Measurements from ENCODE around the gene MBNL1.
A peak's percentile ranks its signal among the peaks of the same experiment; 100 is the strongest.

The MBNL1 gene

GRCh38 chr3:152496716-152497115 is 228.0 kb downstream of the MBNL1 start:
- Histone ChIP-seq H3K36me3 (ENCODE audit: control insufficient read depth, insufficient read depth, low read length) (no peaks in the 10 kb centered on the region), H3K4me3 (replicated peaks; ENCODE audit: low read depth, low read length) (no peak overlapping the region), H3K27me3 (replicated peaks; ENCODE audit: control insufficient read depth, insufficient read depth, low read length) (no peaks in the 10 kb centered on the region)
- no peak for TF ChIP-seq CTCF (IDR thresholded peaks at IDR 0.05; ENCODE audit: insufficient read depth, low read length, poor library complexity, severe bottlenecking)
- DNase-seq (ENCODE audit: extremely low read depth, insufficient read length), result no peak

- Histone ChIP-seq H3K4me3 (replicated peaks; ENCODE audit: low read depth, low read length) (peak overlapping the region; percentile 10; the same call in 1 of the 2 replicates), H3K36me3 (ENCODE audit: control insufficient read depth, insufficient read depth, low read length) (no peaks in the 10 kb centered on the region), H3K27me3 (replicated peaks; ENCODE audit: control insufficient read depth, insufficient read depth, low read length) (no peaks in the 10 kb centered on the region)
- no peak for TF ChIP-seq CTCF (IDR thresholded peaks at IDR 0.05; ENCODE audit: insufficient read depth, low read length, poor library complexity, severe bottlenecking)
- no peak for DNase-seq (ENCODE audit: extremely low read depth, insufficient read length)
Measured at GRCh38 chr3:152497457-152497856, 228.7 kb downstream of the MBNL1 start.

- H3K4me3 ChIP-seq (replicated peaks; ENCODE audit: low read depth, low read length), result no peak overlapping the region
- H3K36me3 ChIP-seq (ENCODE audit: control insufficient read depth, insufficient read depth, low read length), result no peaks in the 10 kb centered on the region
- DNase-seq (ENCODE audit: extremely low read depth, insufficient read length), result no peak
- no peak for TF ChIP-seq CTCF (IDR thresholded peaks at IDR 0.05; ENCODE audit: insufficient read depth, low read length, poor library complexity, severe bottlenecking)
- H3K27me3 ChIP-seq (replicated peaks; ENCODE audit: control insufficient read depth, insufficient read depth, low read length), result no peaks in the 10 kb centered on the region
Measured at GRCh38 chr3:152497890-152498289, 229.2 kb downstream of the MBNL1 start.

- H3K27me3 ChIP-seq (replicated peaks; ENCODE audit: control insufficient read depth, insufficient read depth, low read length), result no peaks in the 10 kb centered on the region
- no peak for TF ChIP-seq CTCF (IDR thresholded peaks at IDR 0.05; ENCODE audit: insufficient read depth, low read length, poor library complexity, severe bottlenecking)
Measured at GRCh38 chr3:152499791-152500385, 231.2 kb downstream of the MBNL1 start.

GRCh38 chr3:152505926-152506325 is 237.2 kb downstream of the MBNL1 start:
- no peak for DNase-seq (ENCODE audit: extremely low read depth, insufficient read length)
- TF ChIP-seq CTCF (IDR thresholded peaks at IDR 0.05; ENCODE audit: insufficient read depth, low read length, poor library complexity, severe bottlenecking), result no peak

More at GRCh38 chr3:152499791-152500385, 231.2 kb downstream of the MBNL1 start:
- H3K4me3 ChIP-seq (replicated peaks; ENCODE audit: low read depth, low read length), result no peak overlapping the region
- H3K36me3 ChIP-seq (ENCODE audit: control insufficient read depth, insufficient read depth, low read length), result no peaks in the 10 kb centered on the region
- no peak for DNase-seq (ENCODE audit: extremely low read depth, insufficient read length)

GRCh38 chr3:152508705-152509104 is 240.0 kb downstream of the MBNL1 start:
- DNase-seq (ENCODE audit: extremely low read depth, insufficient read length), result no peak
- Histone ChIP-seq H3K27me3 (replicated peaks; ENCODE audit: control insufficient read depth, insufficient read depth, low read length) (no peaks in the 10 kb centered on the region), H3K4me3 (replicated peaks; ENCODE audit: low read depth, low read length) (no peak overlapping the region), H3K36me3 (ENCODE audit: control insufficient read depth, insufficient read depth, low read length) (no peaks in the 10 kb centered on the region)
- peak; percentile 25 for TF ChIP-seq CTCF (IDR thresholded peaks at IDR 0.05; ENCODE audit: insufficient read depth, low read length, poor library complexity, severe bottlenecking)

More at GRCh38 chr3:152505926-152506325, 237.2 kb downstream of the MBNL1 start:
- no peaks in the 10 kb centered on the region for H3K27me3 ChIP-seq (replicated peaks; ENCODE audit: control insufficient read depth, insufficient read depth, low read length)
- H3K36me3 ChIP-seq (ENCODE audit: control insufficient read depth, insufficient read depth, low read length), result no peaks in the 10 kb centered on the region
- H3K4me3 ChIP-seq (replicated peaks; ENCODE audit: low read depth, low read length), result no peak overlapping the region; the same call in 1 of the 2 replicates
